Measurements from ENCODE around the gene IL2RA.

IL2RA gene

DNA sequence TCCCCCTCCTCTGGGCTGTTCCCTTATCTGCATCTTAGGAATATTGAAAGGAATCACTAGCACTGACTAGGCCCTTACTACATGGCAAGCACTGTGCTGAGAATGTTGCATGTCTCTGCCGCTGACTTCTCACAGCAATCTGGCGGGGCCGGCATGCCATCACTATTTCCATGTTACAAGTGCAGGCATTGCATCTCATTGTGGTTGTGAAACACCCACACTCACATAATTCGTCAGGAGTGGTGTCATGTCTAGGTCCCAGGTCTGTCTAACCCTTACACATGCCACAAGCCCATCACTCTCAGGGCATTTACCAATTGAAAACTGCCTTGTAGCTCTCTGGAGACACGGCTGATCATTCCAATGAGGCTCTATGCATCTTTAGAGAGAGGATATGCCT is 8.5 kb upstream of the IL2RA start:
- TF ChIP-seq ARNTL (CRISPR knock-in tag; IDR thresholded peaks at IDR 0.05; ENCODE audit: borderline replicate concordance, low read depth) = no peak
- TF ChIP-seq GLIS3 (CRISPR knock-in tag; IDR thresholded peaks at IDR 0.05) = no peak
- TF ChIP-seq PPARA (CRISPR knock-in tag; IDR thresholded peaks at IDR 0.05; ENCODE audit: borderline replicate concordance) = no peak
- no peak for TF ChIP-seq TCF4 (CRISPR knock-in tag; IDR thresholded peaks at IDR 0.05; ENCODE audit: borderline replicate concordance)
- TF ChIP-seq ZNF565 (CRISPR knock-in tag; conservative IDR thresholded peaks at IDR 0.05; ENCODE audit: low read depth) = no peak
- TF ChIP-seq, protein P1, sequence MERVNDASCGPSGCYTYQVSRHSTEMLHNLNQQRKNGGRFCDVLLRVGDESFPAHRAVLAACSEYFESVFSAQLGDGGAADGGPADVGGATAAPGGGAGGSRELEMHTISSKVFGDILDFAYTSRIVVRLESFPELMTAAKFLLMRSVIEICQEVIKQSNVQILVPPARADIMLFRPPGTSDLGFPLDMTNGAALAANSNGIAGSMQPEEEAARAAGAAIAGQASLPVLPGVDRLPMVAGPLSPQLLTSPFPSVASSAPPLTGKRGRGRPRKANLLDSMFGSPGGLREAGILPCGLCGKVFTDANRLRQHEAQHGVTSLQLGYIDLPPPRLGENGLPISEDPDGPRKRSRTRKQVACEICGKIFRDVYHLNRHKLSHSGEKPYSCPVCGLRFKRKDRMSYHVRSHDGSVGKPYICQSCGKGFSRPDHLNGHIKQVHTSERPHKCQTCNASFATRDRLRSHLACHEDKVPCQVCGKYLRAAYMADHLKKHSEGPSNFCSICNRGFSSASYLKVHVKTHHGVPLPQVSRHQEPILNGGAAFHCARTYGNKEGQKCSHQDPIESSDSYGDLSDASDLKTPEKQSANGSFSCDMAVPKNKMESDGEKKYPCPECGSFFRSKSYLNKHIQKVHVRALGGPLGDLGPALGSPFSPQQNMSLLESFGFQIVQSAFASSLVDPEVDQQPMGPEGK (CRISPR knock-in tag; IDR thresholded peaks at IDR 0.05; ENCODE audit: borderline replicate concordance) = no peak
- ATAC-seq = no peak

DNA sequence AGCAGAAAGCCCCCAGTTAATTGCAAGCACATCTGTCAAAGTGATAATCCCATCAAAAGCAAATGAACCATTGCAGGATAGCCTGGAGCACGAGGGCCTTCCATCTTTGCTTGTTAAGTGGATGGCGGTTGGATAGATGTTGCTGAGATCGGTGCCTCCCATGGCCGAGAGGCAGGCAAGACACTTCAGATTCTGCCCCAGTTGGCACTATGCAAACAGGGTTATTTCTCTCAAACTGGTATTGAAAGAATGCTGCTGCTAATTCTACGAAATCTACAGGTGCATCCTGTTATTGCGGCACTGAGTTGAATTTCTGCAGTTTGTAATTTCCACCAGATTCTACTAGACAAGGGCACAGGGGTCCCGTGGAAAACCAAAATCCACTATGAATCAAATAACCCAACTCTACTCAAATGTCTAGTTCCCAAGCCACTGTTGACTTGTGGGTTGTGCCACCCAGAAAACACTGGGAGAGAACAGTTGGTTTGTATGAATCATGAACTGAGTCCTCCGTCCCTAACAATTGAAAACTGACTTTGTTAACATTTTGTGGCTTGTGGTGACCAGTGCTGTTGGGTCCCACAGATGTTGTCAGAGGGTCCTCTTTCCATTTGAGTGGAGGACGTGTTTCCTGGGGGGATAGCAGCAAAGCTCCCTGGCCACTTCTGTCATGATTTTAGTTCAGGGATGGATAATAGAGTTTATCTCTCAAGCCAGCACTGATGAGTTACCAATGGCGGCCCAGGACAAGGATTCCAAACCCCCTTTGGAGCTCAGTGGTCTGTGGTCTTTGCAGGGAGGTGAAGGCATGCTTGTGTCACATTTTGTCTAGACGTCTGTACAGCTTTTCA is 7.1 kb upstream of the IL2RA start:
- no peak for ATAC-seq
- TF ChIP-seq SNAI2 (CRISPR knock-in tag; IDR thresholded peaks at IDR 0.05) (no peak), BACH2 (CRISPR knock-in tag; IDR thresholded peaks at IDR 0.05; ENCODE audit: borderline replicate concordance) (no peak), GLIS3 (CRISPR knock-in tag; IDR thresholded peaks at IDR 0.05) (no peak), ZFP3 (CRISPR knock-in tag; IDR thresholded peaks at IDR 0.05) (no peak), ZFP30 (CRISPR knock-in tag; IDR thresholded peaks at IDR 0.05) (no peak), CSDC2 (CRISPR knock-in tag; IDR thresholded peaks at IDR 0.05) (no peak), TCF4 (CRISPR knock-in tag; IDR thresholded peaks at IDR 0.05; ENCODE audit: borderline replicate concordance) (no peak), OSR1 (CRISPR knock-in tag; IDR thresholded peaks at IDR 0.05) (no peak), TOX (CRISPR knock-in tag; IDR thresholded peaks at IDR 0.05; ENCODE audit: borderline replicate concordance) (no peak), ZNF70 (CRISPR knock-in tag; IDR thresholded peaks at IDR 0.05) (no peak), ZNF8 (CRISPR knock-in tag; IDR thresholded peaks at IDR 0.05) (no peak), ZNF565 (CRISPR knock-in tag; conservative IDR thresholded peaks at IDR 0.05; ENCODE audit: low read depth) (no peak), RARB (CRISPR knock-in tag; IDR thresholded peaks at IDR 0.05) (no peak), PPARA (CRISPR knock-in tag; IDR thresholded peaks at IDR 0.05; ENCODE audit: borderline replicate concordance) (no peak)
- TF ChIP-seq, protein P2, sequence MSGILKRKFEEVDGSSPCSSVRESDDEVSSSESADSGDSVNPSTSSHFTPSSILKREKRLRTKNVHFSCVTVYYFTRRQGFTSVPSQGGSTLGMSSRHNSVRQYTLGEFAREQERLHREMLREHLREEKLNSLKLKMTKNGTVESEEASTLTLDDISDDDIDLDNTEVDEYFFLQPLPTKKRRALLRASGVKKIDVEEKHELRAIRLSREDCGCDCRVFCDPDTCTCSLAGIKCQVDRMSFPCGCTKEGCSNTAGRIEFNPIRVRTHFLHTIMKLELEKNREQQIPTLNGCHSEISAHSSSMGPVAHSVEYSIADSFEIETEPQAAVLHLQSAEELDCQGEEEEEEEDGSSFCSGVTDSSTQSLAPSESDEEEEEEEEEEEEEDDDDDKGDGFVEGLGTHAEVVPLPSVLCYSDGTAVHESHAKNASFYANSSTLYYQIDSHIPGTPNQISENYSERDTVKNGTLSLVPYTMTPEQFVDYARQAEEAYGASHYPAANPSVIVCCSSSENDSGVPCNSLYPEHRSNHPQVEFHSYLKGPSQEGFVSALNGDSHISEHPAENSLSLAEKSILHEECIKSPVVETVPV (CRISPR knock-in tag; IDR thresholded peaks at IDR 0.05) = no peak
- TF ChIP-seq, protein P3, sequence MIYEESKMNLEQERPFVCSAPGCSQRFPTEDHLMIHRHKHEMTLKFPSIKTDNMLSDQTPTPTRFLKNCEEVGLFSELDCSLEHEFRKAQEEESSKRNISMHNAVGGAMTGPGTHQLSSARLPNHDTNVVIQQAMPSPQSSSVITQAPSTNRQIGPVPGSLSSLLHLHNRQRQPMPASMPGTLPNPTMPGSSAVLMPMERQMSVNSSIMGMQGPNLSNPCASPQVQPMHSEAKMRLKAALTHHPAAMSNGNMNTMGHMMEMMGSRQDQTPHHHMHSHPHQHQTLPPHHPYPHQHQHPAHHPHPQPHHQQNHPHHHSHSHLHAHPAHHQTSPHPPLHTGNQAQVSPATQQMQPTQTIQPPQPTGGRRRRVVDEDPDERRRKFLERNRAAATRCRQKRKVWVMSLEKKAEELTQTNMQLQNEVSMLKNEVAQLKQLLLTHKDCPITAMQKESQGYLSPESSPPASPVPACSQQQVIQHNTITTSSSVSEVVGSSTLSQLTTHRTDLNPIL (CRISPR knock-in tag; IDR thresholded peaks at IDR 0.05; ENCODE audit: low read depth) = no peak
- TF ChIP-seq, protein P4, sequence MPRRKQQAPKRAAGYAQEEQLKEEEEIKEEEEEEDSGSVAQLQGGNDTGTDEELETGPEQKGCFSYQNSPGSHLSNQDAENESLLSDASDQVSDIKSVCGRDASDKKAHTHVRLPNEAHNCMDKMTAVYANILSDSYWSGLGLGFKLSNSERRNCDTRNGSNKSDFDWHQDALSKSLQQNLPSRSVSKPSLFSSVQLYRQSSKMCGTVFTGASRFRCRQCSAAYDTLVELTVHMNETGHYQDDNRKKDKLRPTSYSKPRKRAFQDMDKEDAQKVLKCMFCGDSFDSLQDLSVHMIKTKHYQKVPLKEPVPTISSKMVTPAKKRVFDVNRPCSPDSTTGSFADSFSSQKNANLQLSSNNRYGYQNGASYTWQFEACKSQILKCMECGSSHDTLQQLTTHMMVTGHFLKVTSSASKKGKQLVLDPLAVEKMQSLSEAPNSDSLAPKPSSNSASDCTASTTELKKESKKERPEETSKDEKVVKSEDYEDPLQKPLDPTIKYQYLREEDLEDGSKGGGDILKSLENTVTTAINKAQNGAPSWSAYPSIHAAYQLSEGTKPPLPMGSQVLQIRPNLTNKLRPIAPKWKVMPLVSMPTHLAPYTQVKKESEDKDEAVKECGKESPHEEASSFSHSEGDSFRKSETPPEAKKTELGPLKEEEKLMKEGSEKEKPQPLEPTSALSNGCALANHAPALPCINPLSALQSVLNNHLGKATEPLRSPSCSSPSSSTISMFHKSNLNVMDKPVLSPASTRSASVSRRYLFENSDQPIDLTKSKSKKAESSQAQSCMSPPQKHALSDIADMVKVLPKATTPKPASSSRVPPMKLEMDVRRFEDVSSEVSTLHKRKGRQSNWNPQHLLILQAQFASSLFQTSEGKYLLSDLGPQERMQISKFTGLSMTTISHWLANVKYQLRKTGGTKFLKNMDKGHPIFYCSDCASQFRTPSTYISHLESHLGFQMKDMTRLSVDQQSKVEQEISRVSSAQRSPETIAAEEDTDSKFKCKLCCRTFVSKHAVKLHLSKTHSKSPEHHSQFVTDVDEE (CRISPR knock-in tag; IDR thresholded peaks at IDR 0.05) = no peak
- TF ChIP-seq, protein P5, sequence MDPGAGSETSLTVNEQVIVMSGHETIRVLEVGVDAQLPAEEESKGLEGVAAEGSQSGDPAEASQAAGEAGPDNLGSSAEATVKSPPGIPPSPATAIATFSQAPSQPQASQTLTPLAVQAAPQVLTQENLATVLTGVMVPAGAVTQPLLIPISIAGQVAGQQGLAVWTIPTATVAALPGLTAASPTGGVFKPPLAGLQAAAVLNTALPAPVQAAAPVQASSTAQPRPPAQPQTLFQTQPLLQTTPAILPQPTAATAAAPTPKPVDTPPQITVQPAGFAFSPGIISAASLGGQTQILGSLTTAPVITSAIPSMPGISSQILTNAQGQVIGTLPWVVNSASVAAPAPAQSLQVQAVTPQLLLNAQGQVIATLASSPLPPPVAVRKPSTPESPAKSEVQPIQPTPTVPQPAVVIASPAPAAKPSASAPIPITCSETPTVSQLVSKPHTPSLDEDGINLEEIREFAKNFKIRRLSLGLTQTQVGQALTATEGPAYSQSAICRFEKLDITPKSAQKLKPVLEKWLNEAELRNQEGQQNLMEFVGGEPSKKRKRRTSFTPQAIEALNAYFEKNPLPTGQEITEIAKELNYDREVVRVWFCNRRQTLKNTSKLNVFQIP (CRISPR knock-in tag; IDR thresholded peaks at IDR 0.05; ENCODE audit: borderline replicate concordance, low read depth) = no peak

DNA sequence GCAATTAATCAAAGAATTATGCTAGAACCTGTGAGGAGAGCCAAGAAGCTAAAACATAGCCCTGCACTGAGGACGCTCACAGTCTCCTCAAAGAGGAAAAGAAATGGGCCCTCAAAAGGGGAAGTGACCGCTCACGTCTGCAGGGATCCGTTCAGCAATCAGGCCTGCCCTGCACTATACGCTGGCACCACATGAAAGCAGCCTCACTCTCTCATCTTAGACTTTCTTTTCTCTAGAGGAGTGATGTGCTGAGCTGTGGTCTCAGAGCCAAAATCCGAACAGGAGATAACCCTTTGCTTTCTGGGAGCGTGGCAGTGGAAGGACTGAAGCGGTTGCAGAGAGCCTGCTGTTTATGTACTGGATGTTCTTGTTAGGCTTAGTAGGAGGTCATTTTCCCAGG is 6.3 kb upstream of the IL2RA start:
- TF ChIP-seq ZNF70 (CRISPR knock-in tag; IDR thresholded peaks at IDR 0.05) (no peak), TCF4 (CRISPR knock-in tag; IDR thresholded peaks at IDR 0.05; ENCODE audit: borderline replicate concordance) (no peak), OSR1 (CRISPR knock-in tag; IDR thresholded peaks at IDR 0.05) (no peak), ZC3H10 (CRISPR knock-in tag; IDR thresholded peaks at IDR 0.05) (no peak), CSDC2 (CRISPR knock-in tag; IDR thresholded peaks at IDR 0.05) (no peak), GLIS3 (CRISPR knock-in tag; IDR thresholded peaks at IDR 0.05) (no peak), PPARA (CRISPR knock-in tag; IDR thresholded peaks at IDR 0.05; ENCODE audit: borderline replicate concordance) (no peak), BACH2 (CRISPR knock-in tag; IDR thresholded peaks at IDR 0.05; ENCODE audit: borderline replicate concordance) (no peak), ZNF565 (CRISPR knock-in tag; conservative IDR thresholded peaks at IDR 0.05; ENCODE audit: low read depth) (no peak), RARB (CRISPR knock-in tag; IDR thresholded peaks at IDR 0.05) (no peak), TOX (CRISPR knock-in tag; IDR thresholded peaks at IDR 0.05; ENCODE audit: borderline replicate concordance) (no peak)
- no peak for ATAC-seq

Measured in SK-N-SH treated with all-trans-retinoic acid at 6 μM for 48 hours (cell line).